H9 (cell line): Measurements from ENCODE around the gene ATP6V1C2. TPM values are rescaled to one million over a fixed set of nuclear protein-coding genes. Genes with fewer than 3 reads are reported as not detected.

Experiments used
- DNase-seq: peaks from one replicate; pipeline ENCODE4 v3.0.0-alpha.2; 2017
- H2AFZ ChIP-seq: one replicate; pipeline ENCODE4 v1.6.1; 2013; ENCODE audit warnings: mild to moderate bottlenecking, low read length, control low read depth, moderate library complexity
- H2AK5ac ChIP-seq: 2 replicates; pipeline ENCODE4 v1.6.1; 2013; ENCODE audit warnings: low read length, control low read depth, mixed read lengths; ENCODE audit not compliant: insufficient read length
- H2BK120ac ChIP-seq: one replicate; pipeline ENCODE4 v1.6.1; 2013; ENCODE audit warnings: low read depth, mild to moderate bottlenecking, low read length, control low read depth, inconsistent platforms; ENCODE audit not compliant: poor library complexity, severe bottlenecking
- H2BK12ac ChIP-seq: 2 replicates; pipeline ENCODE4 v1.6.1; 2013; ENCODE audit warnings: low read length, control low read depth, mixed read lengths, low read depth; ENCODE audit not compliant: insufficient read length
- H2BK15ac ChIP-seq: 2 replicates; pipeline ENCODE4 v1.6.1; 2013; ENCODE audit warnings: low read depth, low read length, control low read depth
- H2BK20ac ChIP-seq: one replicate; pipeline ENCODE4 v1.6.1; 2013; ENCODE audit warnings: low read depth, mild to moderate bottlenecking, low read length, control low read depth, inconsistent platforms; ENCODE audit not compliant: poor library complexity, severe bottlenecking
- H2BK5ac ChIP-seq: 2 replicates; pipeline ENCODE4 v1.6.1; 2013; ENCODE audit warnings: low read length, control low read depth, mixed read lengths; ENCODE audit not compliant: insufficient read length
- H3K14ac ChIP-seq: 2 replicates; pipeline ENCODE4 v1.6.1; 2013; ENCODE audit warnings: low read length, control low read depth; ENCODE audit not compliant: insufficient read depth
- H3K18ac ChIP-seq: 2 replicates; pipeline ENCODE4 v1.6.1; 2013; ENCODE audit warnings: low read depth, mild to moderate bottlenecking, mixed read lengths, low read length, control low read depth; ENCODE audit not compliant: insufficient read length
- H3K23ac ChIP-seq: 2 replicates; pipeline ENCODE4 v1.6.1; 2013; ENCODE audit warnings: low read length, control low read depth, mixed read lengths, low read depth; ENCODE audit not compliant: insufficient read length
- H3K23me2 ChIP-seq: 2 replicates; pipeline ENCODE4 v1.6.1; 2013; ENCODE audit warnings: low read depth, mild to moderate bottlenecking, mixed read lengths, low read length, control low read depth; ENCODE audit not compliant: insufficient read length, poor library complexity, severe bottlenecking
- H3K27ac ChIP-seq: 2 replicates; pipeline ENCODE4 v1.5.1; 2013; ENCODE audit warnings: low read length, control low read depth, mixed read lengths, low read depth; ENCODE audit not compliant: insufficient read length
- H3K27me3 ChIP-seq: 2 replicates; pipeline ENCODE4 v1.6.1; 2013; ENCODE audit warnings: low read length, control low read depth, inconsistent platforms; ENCODE audit not compliant: insufficient read depth
- H3K4ac ChIP-seq: 2 replicates; pipeline ENCODE4 v1.6.1; 2013; ENCODE audit warnings: low read depth, mild to moderate bottlenecking, control low read depth, inconsistent platforms, low read length, moderate library complexity
- H3K4me1 ChIP-seq: 2 replicates; pipeline ENCODE4 v1.6.1; 2013; ENCODE audit warnings: low read length, control low read depth, inconsistent platforms; ENCODE audit not compliant: insufficient read depth
- H3K4me2 ChIP-seq: 2 replicates; pipeline ENCODE4 v1.6.1; 2013; ENCODE audit warnings: low read length, control low read depth, mixed read lengths; ENCODE audit not compliant: insufficient read length, insufficient read depth
- H3K56ac ChIP-seq: 2 replicates; pipeline ENCODE4 v1.6.1; 2013; ENCODE audit warnings: low read depth, mild to moderate bottlenecking, mixed read lengths, low read length, control low read depth; ENCODE audit not compliant: insufficient read length
- H3K79me1 ChIP-seq: 2 replicates; pipeline ENCODE4 v1.6.1; 2013; ENCODE audit warnings: low read depth, mild to moderate bottlenecking, moderate library complexity, low read length, control low read depth, inconsistent platforms; ENCODE audit not compliant: insufficient read depth, poor library complexity, severe bottlenecking
- H3K79me2 ChIP-seq: 2 replicates; pipeline ENCODE4 v1.6.1; 2013; ENCODE audit warnings: low read length, control low read depth, inconsistent platforms; ENCODE audit not compliant: insufficient read depth
- H3K9ac ChIP-seq: 2 replicates; pipeline ENCODE4 v1.6.1; 2013; ENCODE audit warnings: low read length, control low read depth, mixed read lengths; ENCODE audit not compliant: insufficient read length; ENCODE audit errors: extremely low read depth
- H3K9me3 ChIP-seq: one replicate; pipeline ENCODE4 v1.6.1; 2013; ENCODE audit warnings: low read depth, low read length, inconsistent platforms; ENCODE audit not compliant: control insufficient read depth
- H3T11ph ChIP-seq: one replicate; pipeline ENCODE4 v1.6.1; 2013; ENCODE audit warnings: mild to moderate bottlenecking, low read length, control low read depth, inconsistent platforms
- H4K20me1 ChIP-seq: one replicate; pipeline ENCODE4 v1.6.1; 2013; ENCODE audit not compliant: control insufficient read depth, insufficient read length, insufficient read depth
- H4K5ac ChIP-seq: 2 replicates; pipeline ENCODE4 v1.6.1; 2013; ENCODE audit warnings: low read depth, mild to moderate bottlenecking, mixed read lengths, low read length, control low read depth; ENCODE audit not compliant: insufficient read length
- H4K8ac ChIP-seq: replicated peaks from 2 replicates; pipeline ENCODE4 v1.6.1; 2013; ENCODE audit warnings: low read length, control low read depth, mixed read lengths, low read depth; ENCODE audit not compliant: insufficient read length
- H4K91ac ChIP-seq: 2 replicates; pipeline ENCODE4 v1.6.1; 2013; ENCODE audit warnings: low read depth, mild to moderate bottlenecking, moderate library complexity, mixed read lengths, low read length, control low read depth; ENCODE audit not compliant: insufficient read length
- H3K27ac Mint-ChIP-seq, 3 experiments: 2 replicates in 2 of 3; 3 replicates in 1 of 3; pipeline ENCODE4 v1.8.0; 2020 to 2021; ENCODE audit warnings: mixed read lengths in 3 of 3, mild to moderate bottlenecking in 1 of 3, moderate library complexity in 1 of 3
- H3K27me3 Mint-ChIP-seq: 2 replicates; pipeline ENCODE4 v1.8.0; 2021; ENCODE audit warnings: low read depth, mild to moderate bottlenecking, moderate library complexity, mixed read lengths
- H3K36me3 Mint-ChIP-seq, 3 experiments: 2 replicates in 2 of 3; 3 replicates in 1 of 3; pipeline ENCODE4 v1.8.0; 2020 to 2021; ENCODE audit warnings: low read depth in 3 of 3, mixed read lengths in 3 of 3; ENCODE audit not compliant: insufficient read depth in 1 of 3
- H3K4me1 Mint-ChIP-seq, 2 experiments: 2 replicates each; pipeline ENCODE4 v1.8.0; 2020; ENCODE audit warnings: mixed read lengths in 2 of 2
- H3K4me3 Mint-ChIP-seq, 2 experiments: 2 replicates in 1 of 2; 3 replicates in 1 of 2; pipeline ENCODE4 v1.8.0; 2020 to 2021; ENCODE audit warnings: mild to moderate bottlenecking in 2 of 2, mixed read lengths in 2 of 2, moderate library complexity in 1 of 2
- H3K9me3 Mint-ChIP-seq, 2 experiments: 2 replicates in 1 of 2; 3 replicates in 1 of 2; pipeline ENCODE4 v1.8.0; 2020; ENCODE audit warnings: mild to moderate bottlenecking in 2 of 2, mixed read lengths in 2 of 2, moderate library complexity in 1 of 2
- CTCF ChIP-seq: fragments of 200-600 bp; sonication (generic); conservative IDR thresholded peaks from 3 replicates; pipeline ENCODE4 v1.8.0; 2021; ENCODE audit warnings: antibody characterized with exemption, mild to moderate bottlenecking
- WGBS: extraction: QIAGEN DNeasy Blood & Tissue Kit; methylation state at CpG from one replicate; pipeline ENCODE4 v1.1.7; 2013; ENCODE audit warnings: missing lambda C conversion rate, low lambda C conversion rate, mixed read lengths; ENCODE audit not compliant: insufficient read length; ENCODE audit errors: extremely low coverage; 5-methylcytosine and 5-hydroxymethylcytosine counted together
- total RNA-seq: library from RNA; stranded (reverse); gene quantifications from 2 replicates; pipeline ENCODE4 v1.2.1, GENCODE V29; 2021

ATP6V1C2 gene
- total RNA-seq, 1 experiment from 2014 or later, result 1.2 TPM

- no peak overlapping the region for H2AFZ ChIP-seq
- H4K8ac ChIP-seq, result no peak overlapping the region
- H3K18ac ChIP-seq, result no peak overlapping the region
- no peak overlapping the region for H3K56ac ChIP-seq
- no peak overlapping the region for H2BK20ac ChIP-seq
- H3K9me3 ChIP-seq, result no peaks in the 10 kb centered on the region
- H3K14ac ChIP-seq, result no peak overlapping the region
- no peak overlapping the region for H3K23ac ChIP-seq
- H4K91ac ChIP-seq, result no peak overlapping the region
- no peak overlapping the region for H4K5ac ChIP-seq
- H2BK5ac ChIP-seq, result no peak overlapping the region
- H4K20me1 ChIP-seq, result no peaks in the 10 kb centered on the region
- no CpG with 5 or more reads among the region's 11 CpGs for WGBS
- H3K27ac Mint-ChIP-seq, result no peak overlapping the region
- no peak overlapping the region for H2BK12ac ChIP-seq
- H3K4me2 ChIP-seq, result no peak overlapping the region
- no peak overlapping the region for H3K4me3 Mint-ChIP-seq
- no peaks in the 10 kb centered on the region for H3K79me2 ChIP-seq
- no peaks in the 10 kb centered on the region; the same call in 1 of the 2 replicates for H3K27me3 Mint-ChIP-seq
- H3K27me3 ChIP-seq, result no peaks in the 10 kb centered on the region
- H3K4me1 Mint-ChIP-seq, result 0 out of 4 replicates have a peak, but pooled peaks cover 0 to 5% of the 10 kb centered on the region in 2 experiments
- no peaks in the 10 kb centered on the region for H3K23me2 ChIP-seq
- H3K36me3 Mint-ChIP-seq, result no peaks in the 10 kb centered on the region
- no peak overlapping the region for H3K9ac ChIP-seq
- no peak overlapping the region for H3T11ph ChIP-seq
- no peak for TF ChIP-seq CTCF
- no peak overlapping the region for H2BK15ac ChIP-seq
- H3K79me1 ChIP-seq, result no peaks in the 10 kb centered on the region
- no peaks in the 10 kb centered on the region for H3K4me1 ChIP-seq
- no peak for DNase-seq
- no peaks in the 10 kb centered on the region for H3K9me3 Mint-ChIP-seq
- no peak overlapping the region for H2BK120ac ChIP-seq
- H3K4ac ChIP-seq, result no peak overlapping the region
- no peak overlapping the region for H2AK5ac ChIP-seq
- H3K27ac ChIP-seq, result no peak overlapping the region
Measured at GRCh38 chr2:10742666-10743065, 21.2 kb downstream of the ATP6V1C2 start.
